Stimulated activated naive CD4-positive, alpha-beta T cell treated with Interleukin-2 at 50 U/mL for 16 hours (primary cell): ENCODE data around the gene MEIS3.
"Not testable (repeated sequence)": the region's sequence is repeated elsewhere in the genome, so short reads cannot be mapped to it uniquely, and the experiment has no call there.

Experiments used
- DNase-seq: peaks from one replicate; lab custom pipeline; 2025; lab: John Stamatoyannopoulos, UW

MEIS3 gene

DNA sequence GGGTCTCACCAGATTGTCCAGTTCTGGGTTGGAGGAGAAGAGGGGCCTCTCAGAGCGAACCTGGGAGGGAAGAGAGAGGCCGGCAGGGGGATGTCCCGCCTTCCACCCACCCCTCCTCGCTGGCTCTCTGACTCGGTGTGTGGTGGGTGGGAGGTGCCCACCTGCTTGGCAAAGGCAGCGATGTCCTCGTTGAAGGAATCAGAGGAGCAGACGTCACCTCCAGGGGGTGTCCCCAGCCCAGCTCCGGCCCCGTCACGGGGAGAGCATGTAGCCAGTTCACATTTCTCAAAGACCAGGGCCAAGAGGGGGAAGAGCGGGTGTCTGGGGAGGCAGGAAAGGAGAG lies 2.7 kb downstream of the MEIS3 start:
- DNase-seq = no peak

DNA sequence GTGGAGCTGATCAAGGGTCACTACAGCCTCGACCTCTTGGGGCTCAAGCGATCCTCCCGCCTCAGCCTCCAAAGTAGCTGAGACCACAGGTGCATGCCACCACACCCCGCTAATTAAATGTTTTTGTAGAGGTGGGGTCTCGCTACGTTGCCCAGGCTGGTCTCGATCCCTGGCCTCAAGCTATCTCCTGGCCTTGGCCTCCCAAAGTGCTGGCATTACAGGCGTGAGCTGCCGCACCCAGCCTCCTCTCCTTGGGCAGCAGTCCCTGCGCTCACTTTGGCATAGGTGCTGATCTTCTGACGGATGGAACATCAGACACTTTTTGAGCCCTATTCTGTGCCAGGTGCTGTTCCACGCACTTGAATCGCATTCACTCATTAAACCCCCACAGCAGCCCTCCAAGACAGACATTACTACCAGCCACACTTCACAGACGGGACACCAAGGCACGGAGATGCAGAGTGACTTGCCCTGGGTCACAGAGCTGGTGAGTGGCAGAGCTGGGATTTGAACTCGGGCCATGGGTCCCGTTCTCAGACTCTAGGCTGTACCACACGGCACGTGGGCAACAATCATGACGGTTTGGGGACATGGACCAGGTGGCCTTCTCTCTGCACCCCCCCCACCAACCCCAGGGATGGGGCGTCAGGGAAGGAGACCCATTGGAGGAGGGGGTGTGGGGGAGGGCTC lies 3.2 kb downstream of the MEIS3 start:
- no peak for DNase-seq

DNA sequence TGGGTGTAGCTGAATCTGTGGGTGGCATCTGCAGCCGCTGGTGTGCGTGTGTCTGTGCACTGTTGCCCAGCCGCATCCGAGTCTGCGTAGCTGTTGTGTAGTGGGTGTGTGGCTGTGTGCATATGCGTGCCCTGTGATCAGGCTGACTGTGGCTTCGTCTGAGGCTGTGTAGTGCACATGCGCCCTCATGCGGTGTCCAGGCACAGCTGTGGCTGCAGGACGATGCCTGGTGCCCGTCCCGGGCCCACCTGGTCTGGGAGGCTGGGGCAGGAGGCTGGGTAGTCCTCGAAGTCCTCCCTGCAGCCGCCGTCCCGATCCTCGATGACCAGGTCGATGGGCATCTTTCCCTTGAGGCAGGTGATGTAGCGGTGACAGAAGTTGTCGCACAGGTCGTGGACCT lies 4.9 kb downstream of the MEIS3 start:
- no peak for DNase-seq

DNA sequence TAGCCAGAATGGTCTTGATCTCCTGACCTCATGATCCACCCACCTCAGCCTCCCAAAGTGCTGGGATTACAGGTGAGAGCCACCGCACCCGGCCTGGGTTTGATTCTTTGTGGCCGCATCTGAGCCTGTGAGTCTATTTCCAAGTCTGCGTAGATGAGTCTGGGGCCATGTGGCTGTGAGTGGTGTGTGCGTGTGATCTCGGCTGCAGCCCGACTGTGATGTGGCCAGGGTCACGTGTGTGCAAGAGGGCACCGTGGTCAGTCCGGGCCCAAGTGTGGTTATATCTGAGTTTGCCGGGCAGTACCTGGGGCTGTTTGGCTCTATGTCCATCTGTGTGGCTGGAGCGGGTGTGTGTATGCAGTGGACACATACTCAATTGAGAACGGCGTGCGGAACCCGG lies 5.4 kb downstream of the MEIS3 start:
- DNase-seq = no peak

DNA sequence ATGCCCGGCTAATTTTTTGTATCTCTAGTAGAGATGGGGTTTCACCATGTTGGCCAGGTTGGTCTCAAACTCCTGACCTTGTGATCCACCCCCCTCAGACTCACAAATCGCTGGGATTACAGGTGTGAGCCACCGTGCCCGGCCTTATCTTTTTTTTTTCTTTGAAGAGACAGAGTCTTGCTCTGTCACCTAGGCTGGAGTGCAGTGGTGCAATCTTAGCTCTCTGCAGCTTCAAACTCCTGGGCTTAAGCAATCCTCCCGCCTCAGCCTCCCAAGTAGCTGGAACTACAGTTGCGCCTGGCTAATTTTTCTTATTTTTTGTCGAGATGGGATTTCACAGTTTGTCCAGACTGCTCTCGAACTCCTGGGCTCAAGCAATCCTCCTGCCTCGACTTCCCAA lies 7.6 kb downstream of the MEIS3 start:
- not testable (repeated sequence) for DNase-seq

DNA sequence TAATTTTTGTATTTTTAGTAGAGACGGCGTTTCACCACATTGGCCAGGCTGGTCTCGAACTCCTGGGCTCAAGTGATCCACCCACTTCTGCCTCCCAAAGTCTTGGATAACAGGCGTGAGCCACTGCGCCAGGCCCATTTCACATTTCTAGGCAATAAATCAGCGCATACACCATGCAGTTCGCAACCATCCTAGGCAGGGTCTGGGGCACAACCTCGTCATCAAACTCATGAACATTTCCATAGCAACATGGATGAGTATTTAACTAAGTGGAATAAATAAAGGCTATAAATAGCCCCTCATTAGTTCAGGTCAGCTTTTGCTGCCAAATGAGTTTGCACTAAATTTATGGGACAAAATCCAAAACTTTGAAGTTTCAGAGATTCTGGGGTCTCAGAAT lies 8.2 kb downstream of the MEIS3 start:
- no peak for DNase-seq

DNA sequence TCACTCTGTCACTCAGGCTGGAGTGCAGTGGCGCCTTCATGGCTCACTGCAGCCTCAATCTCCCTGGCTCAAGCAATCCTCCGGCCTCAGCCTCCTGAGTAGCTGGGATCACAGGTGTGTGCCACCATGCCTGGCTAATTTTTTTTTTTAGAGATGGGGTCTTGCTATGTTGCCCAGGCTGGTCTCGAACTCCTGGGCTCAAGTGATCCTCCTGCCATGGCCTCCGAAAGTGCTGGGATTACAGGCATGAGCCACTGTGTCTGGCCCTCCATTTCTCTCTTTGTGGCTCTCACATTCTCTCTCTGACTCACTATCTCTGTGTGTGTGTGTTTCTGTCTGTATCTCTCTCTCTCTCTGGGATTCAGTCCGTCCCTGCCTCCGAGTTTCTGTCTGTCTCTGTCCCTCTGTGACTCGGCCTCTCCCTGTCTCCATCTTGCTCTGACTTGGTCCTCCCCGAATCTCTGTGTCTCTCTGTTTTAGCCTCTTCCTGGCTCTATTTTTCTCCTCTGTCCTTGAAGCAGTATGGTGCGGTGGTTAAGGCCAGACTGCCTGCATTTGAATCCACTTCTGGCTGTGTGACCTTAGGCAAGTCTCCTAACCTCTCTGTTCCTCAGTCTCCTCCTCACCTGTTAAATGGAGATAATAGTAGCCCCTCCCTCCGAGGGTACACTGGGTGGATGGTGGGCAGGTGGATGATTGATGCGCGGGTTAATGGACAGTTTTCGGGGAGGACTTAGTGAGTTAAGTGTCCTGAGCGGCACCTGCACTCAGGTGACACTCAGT lies 11.0 kb downstream of the MEIS3 start:
- no peak for DNase-seq

DNA sequence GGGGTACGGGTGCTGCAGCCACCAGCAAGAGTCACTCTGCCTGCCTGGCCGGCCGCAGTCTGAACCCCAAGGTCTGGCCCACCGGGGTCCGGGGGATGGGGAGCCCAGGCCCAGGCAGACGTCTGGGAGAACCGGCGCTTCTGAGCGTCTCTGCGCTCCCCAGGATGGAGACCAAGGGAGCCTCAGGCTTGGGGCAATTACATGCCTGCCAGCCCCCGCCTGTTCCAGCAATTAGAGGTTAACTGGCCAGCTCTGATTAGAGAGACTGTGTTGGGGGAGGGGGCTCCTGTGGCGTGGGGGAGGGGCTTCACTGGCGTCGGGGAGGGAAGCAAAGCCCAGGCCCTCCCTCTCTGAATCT lies 11.9 kb downstream of the MEIS3 start:
- no peak for DNase-seq

DNA sequence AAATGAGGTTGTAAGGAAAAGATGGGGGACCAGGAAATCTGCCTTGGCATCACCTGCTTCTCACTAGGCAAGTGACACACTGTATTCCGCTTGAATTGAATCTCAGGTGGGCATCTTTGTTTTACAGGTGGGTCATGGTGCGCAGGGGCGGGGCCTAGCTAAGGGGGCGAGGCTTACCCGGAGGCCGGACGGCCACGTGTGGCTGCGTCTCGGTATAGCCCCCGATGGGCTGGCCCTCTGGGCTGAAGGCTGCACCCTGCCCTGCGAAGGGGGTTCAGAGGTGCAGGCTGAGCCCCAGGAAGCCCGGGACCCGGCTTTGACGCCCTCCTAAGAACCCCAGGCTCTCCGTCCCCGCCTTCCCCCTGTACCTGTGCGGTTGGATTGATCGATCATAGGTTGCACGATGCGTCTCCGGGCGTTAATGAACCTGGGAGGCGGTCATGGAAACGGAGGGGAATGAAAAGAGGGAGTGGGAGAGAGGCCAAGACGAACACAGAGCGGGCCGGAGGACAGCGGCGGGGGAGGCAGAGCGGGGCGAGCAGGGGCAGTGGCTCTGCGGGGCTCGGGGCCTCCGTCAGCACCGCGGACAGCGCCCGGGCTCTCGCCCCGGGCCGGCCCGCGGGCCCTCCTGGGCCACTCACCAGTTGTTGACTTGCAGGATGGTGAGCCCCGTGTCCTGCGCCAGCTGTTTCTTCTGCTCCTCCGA lies 12.5 kb downstream of the MEIS3 start:
- DNase-seq = no peak

DNA sequence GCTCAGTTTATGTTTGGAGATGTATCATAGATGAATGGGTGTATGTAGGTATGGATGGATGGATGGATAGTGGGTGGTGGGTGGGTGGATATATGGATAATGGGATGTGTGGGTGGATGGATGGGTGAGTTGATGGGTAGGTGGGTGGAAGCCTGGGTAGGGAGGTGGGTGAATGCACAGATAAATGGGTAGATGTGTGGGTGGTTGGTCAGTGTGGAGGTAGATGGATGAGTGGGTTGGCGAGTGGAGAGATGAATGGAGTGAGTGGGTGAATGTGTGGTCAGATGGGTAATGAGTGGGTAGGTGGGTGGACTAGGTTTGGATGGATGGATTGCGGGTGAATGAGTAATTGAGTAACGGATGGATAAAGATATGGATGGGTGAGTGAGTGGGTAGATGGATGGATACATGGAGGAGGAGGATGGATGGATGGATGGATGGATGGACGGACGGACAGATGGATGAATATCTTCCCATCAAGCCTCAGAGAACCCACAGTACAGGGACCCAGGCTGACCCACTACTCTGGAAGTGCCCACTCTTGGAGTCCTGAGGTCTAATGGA lies 13.4 kb downstream of the MEIS3 start:
- no peak for DNase-seq

DNA sequence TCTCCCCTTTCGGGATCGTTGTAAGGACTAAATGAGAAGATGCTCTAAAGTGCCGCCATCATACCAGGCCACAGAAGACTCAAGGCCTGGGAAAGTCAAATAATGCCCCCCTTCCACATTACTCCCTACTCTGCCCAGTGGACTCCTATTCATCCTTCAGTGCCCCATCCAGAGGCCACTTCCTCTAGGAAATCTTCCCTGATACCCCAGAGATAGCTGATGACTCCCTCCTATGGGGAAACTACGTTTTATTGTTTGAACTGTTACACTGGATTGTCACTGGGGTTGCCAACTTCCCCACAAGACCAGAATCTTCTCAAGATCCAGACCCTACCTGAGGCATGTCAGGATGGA lies 14.2 kb downstream of the MEIS3 start:
- DNase-seq = no peak

DNA sequence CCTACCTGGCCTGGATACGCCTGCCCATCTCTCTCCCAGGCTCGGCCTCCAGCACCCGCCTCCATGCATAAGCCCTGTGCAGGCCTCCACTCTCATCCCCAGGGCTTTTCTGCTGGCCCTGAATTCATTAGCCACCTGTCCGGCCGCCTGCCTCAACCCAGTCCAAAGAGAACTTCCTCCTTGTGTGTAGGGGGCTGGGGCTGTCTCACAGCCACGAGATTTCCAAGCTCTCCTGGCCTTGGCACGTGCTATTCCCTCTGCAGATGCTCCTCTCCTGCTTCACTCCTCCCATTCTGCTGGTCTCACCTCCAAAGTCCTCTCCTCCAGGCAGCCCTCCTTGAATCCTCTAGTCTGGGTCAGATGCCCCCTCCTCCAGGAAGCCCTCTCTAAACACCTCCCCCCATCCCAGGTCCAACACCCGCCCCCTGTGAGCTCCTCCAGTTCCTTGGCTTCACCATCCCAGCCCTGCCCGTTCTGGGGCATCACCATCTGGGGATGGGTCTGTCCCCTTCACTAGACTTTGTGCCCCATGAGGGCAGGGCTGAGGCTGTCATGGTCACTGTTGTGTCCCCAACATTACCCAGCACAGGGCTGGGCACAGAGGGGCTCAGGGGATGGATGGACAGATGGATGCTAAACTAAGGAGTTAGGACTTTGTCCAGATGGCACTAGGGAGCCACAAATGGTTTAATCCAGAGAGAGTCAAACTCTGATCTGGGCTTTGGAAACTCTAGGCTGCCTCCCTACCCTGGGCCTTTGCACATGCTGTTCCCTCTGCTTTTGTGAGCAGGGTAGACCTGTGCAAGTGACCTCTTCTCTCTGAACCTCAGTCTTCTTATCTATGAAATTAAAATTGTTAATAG lies 14.8 kb downstream of the MEIS3 start:
- no peak for DNase-seq

DNA sequence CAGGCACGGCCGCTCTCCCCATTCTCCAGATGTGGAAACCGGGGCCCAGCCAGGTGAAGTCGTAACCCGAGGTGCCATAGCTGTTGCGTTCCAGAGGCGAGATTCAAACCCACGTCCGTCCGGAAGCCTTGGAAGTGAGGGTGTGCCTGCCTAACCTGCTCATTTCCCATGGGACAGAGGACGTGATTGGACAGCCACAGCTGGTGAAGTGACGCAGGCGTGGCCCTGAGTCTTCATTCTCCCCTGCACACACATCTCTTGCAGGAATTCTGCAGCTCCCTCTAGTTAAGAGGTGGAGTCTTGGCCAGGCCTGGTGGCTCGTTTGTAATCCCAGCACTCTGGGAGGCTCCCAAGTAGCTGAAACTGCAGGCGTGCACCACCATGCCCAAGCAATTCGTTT lies 16.8 kb downstream of the MEIS3 start:
- DNase-seq = no peak

DNA sequence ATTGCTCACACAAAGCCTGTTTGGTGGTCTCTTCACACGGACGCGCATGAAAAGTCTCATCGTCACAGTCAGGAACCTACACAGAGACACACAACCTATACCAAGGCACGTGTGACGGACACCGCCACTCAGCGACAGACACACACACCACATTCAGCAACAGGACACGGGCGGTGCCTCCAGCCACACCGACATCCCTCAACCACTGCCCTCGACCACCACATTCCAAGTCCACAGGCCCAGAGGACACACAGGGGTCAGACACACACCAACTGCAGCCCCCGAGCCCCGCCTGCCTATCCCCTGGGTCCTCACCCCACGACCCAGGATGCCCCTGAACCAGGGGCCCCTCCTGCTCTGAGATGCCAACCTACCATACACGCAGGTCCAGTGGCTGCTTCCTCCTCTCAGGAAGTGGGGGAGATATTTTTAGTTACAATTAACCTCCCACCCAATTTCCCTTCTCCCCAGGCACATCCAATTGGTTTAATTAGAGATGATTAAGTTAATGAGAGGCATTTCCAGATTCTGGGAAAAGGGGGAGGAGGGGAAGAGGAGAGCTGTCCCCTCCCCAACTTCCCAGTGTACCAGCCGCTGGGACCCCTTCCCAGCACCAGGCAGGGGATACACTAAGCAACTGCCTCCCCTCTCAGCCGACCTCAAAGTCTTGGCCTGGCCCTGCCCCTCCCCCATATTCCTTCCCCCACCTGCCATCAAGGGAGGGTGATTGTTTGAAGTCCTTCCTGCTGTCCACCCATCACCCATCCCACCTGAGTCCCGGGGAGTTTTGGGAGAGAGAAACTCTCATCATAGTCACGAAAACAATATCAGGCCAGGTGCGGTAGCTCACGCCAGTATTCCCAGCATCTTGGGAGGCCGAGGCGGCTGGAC lies 20.4 kb downstream of the MEIS3 start:
- DNase-seq = no peak

DNA sequence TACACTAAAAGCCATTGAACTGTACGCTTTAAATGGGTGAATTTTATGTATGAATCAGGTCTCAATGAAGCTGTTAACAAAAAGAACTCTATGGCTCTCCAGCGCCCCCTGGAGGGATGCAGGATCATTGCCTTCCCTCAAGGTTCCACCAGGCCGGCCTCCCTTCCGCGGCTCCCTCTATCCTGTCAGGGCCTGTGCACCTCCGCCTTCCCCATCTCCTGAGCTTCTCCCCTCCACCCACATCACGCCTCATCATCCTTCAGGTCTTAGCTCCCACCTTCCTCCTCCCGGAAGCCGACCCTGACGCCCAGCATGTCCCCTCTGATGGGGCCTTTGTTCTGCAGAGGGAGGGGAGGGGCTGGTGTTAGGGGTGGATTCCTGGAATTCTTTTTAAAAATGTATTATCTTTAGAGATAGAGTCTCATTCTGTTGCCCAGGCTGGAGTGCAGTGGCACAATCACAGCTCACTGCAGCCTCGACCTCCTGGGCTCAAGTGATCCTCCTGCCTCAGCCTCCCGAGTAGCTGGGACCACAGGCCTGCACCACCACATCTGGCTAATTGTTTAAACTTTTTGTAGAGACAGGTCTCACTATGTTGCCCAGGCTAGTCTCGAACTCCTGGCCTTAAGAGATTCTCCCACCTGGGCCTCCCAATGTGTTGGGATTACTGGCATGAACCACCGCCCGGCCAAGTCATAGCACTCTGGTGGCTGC lies 27.7 kb downstream of the MEIS3 start:
- peak; percentile 67 for DNase-seq

DNA sequence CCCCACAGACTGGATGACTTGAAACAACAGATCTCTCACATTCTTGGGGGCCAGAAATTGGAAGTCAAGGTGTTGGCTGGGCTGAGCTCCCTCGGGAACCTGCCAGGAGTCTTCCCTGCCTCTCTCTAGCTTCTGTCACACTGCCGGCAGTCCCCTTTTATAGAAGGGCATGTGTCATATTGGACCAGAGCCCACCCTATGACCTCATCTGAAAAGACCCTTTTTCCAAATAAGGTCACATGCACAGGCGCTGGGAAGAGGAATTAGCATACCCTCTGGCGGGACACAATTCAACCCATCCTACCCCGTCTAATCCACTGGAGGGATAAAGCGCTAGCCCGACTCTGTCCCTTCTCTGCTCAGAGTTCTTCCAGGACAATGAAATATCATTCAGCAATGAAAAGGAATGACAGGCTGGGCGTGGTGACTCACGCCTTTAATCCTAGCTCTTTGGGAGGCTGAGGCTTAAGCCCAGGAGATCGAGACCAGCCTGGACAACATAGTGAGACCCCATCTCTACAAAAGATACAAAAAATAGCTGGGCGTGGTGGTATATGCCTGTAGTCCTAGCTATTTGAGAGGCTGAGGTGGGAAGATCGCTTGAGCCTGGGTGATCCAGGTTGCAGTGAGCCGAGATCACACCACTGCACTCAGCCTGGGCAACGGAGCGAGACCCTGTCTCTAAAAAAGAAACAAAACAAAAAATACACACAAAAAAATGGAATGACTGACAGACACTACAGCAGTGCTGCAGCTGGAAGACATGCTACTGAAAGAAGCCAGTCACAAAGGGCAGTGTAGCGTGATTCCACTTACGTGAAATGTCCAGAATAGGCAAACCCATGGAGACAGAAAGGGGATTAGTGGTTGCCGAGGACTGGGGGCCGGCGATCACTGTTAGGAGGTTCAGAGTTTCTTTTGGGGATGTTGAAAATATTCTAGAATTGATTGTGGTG lies 28.5 kb downstream of the MEIS3 start:
- no peak for DNase-seq

DNA sequence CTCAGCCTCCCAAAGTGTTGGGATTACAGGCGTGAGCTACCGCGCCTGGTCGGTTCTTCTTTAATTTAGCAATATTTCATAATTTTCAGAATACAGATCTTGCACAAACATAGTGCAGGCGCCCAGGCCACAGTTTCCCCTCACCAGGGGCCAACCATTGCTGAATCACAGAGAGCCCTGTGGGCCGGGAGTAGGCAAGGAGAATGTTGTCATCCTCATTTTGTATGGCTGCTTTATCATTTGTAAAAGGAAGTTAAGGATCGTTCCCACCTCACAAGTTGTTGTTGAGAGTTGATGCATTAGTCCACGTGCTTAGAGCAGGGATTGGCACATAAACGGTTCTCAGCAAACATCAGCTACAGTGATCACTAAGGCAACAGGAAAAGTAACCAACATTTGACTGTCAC lies 30.2 kb downstream of the MEIS3 start:
- DNase-seq = no peak

DNA sequence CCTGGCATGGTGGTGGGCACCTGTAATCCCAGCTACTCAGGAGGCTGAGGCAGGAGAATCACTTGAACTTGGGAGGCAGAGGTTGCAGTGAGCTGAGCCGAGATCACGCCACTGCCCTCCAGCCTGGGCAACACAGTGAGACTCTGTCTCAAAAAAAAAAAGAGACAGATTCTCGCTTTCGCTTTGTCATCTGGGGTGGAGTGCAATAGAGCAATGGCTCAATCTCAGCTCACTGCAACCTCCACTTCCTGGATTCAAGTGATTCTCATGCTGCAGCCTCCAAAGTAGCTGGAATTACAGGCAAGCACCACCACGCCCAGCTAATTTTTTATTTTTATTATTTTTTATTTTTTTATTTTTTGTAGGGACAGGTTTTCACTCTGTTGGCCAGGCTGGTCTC lies 30.6 kb downstream of the MEIS3 start:
- not testable (repeated sequence) for DNase-seq

DNA sequence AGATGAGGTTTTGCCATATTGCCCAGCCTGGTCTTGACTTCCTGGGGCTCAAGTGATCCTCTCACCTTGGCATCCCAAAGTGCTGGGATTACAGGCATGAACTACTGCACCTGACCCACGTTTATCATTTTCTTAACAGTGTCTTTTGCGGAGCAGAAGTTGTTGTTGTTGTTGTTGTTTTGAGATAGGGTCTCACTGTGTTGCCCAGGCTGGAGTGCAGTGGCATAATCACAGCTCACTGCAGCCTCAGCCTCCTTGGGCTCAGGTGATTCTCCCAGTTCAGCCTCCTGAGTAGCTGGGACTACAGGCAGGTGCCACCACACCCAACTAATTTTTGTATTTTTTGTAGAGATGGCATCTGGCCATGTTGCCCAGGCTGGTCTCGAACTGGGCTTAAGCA lies 31.7 kb downstream of the MEIS3 start:
- not testable (repeated sequence) for DNase-seq
